ENCODE results near the gene CDCA4. TPM values are rescaled to one million over a fixed set of nuclear protein-coding genes. Genes with fewer than 3 reads are reported as not detected.
"Not testable (repeated sequence)": the region's sequence is repeated elsewhere in the genome, so short reads cannot be mapped to it uniquely, and the experiment has no call there.

The CDCA4 gene
- total RNA-seq, 2 experiments from 2014 or later: 70.8 to 77.8 TPM

GRCh38 chr14:105039458-105040205, 18.7 kb upstream of the CDCA4 start:
- H3K27ac Mint-ChIP-seq: no peak overlapping the region
- ATAC-seq (no peak), DNase-seq (no peak)
- CTCF ChIA-PET: interaction anchor here (1.5 kb wide), 1 partner anchor 47 kb away, joined by 4 read pairs; no protein-coding TSS in a partner anchor
- H3K9me3 Mint-ChIP-seq (ENCODE audit: low read depth): no peaks in the 10 kb centered on the region
- H3K36me3 Mint-ChIP-seq: no peaks in the 10 kb centered on the region
- H3K27me3 Mint-ChIP-seq: peaks cover 8% of the 10 kb centered on the region
- H3K4me3 Mint-ChIP-seq: no peak overlapping the region
- peaks cover 4% of the 10 kb centered on the region for H3K4me1 Mint-ChIP-seq

DNA sequence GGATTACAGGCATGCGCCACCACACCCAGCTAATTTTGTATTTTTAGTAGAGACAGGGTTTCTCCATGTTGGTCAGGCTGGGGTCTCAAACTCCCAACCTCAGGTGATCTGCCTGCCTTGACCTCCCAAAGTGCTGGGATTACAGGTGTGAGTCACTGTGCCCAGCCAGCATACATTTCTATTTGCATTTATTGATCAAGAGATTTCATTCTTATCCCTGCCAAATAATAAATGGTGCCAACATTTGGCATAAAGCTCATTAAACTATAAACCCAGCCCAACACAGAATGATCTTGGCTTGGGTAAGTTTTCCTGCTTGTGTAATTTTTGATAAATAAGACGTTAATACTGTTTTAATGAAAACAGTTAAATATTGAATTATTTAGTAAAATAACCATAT, 14.7 kb upstream of the CDCA4 start:
- H3K27ac Mint-ChIP-seq; H3K36me3 Mint-ChIP-seq; H3K4me3 Mint-ChIP-seq; H3K9me3 Mint-ChIP-seq (ENCODE audit: low read depth); DNase-seq; ATAC-seq: not testable (repeated sequence)
- CTCF ChIA-PET: interaction anchor here (0.9 to 4.1 kb wide), 7 partner anchors 10 to 59 kb away, joined by 3 to 32 read pairs (median 4); partner anchors contain the start of genes CDCA4 and CLBA1
- Mint-ChIP-seq H3K27me3 (peaks cover 12% of the 10 kb centered on the region), H3K4me1 (peaks cover 15% of the 10 kb centered on the region)

DNA sequence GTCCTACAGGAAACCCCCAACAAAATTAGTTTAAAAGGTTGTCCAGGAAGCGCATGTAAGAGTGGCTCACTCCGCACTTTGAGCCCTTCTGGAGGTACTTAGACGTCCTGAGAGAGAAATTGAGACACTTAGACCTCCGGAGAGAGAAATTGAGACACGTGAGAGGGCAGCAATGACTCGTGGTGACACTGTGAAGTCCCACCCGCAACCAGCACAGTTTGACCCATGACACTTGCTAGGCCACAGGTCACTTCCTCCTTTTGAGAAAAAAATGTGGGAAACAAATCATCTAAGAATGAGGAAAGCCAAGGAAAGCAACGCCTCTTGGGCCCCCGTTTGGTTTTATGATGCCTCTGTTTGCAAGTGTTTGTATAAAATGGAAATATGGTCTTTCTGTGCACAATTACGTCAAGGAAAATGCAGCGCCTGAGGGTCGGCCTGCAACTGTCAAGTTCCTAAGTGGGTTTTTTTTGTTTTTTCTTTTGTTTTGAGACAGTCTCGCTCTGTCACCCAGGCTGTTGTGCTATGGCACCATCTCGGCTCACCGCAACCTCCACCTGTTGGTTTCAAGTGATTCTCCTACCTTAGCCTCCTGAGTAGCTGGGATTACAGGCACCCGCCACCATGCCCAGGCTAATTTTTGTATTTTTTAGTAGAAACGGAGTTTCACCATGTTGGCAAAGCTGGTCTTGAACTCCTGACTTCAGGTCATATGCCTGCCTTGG, 13.6 kb upstream of the CDCA4 start:
- DNase-seq (no peak), ATAC-seq (no peak)
- Mint-ChIP-seq H3K4me1 (peaks cover 15% of the 10 kb centered on the region), H3K36me3 (peaks cover 3% of the 10 kb centered on the region), H3K27ac (no peak overlapping the region), H3K9me3 (ENCODE audit: low read depth) (no peaks in the 10 kb centered on the region), H3K27me3 (peaks cover 12% of the 10 kb centered on the region), H3K4me3 (no peak overlapping the region)
- CTCF ChIA-PET: interaction anchor here (1.1 to 4.1 kb wide), 4 partner anchors 9 to 56 kb away, joined by 4 to 32 read pairs (median 4); no protein-coding TSS in a partner anchor

DNA sequence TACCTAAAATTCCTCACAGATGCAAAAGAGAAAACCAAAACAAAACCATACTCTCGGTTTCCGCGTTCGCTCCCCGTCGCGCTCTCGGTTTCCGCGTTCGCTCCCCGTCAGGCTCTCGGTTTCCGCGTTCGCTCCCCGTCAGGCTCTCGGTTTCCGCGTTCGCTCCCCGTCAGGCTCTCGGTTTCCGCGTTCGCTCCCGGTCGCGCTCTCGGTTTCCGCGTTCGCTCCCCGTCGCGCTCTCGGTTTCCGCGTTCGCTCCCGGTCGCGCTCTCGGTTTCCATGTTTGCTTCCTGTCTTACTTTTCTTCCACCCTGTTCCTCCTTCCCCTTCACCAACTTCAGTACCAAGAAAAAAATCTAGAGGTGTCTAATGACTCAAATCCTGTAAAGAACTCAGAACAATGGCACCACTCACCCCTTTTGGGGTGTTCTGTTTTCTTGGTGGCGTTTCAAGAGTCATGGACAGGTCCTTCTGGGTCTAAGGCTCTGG, 12.6 kb upstream of the CDCA4 start:
- Mint-ChIP-seq H3K27ac (peak overlapping the region; percentile 73), H3K4me3 (peak overlapping the region; percentile 79), H3K27me3 (peaks cover 12% of the 10 kb centered on the region), H3K4me1 (peaks cover 15% of the 10 kb centered on the region)
- not testable (repeated sequence) for DNase-seq; H3K36me3 Mint-ChIP-seq; H3K9me3 Mint-ChIP-seq (ENCODE audit: low read depth)
- peak; percentile 42 for ATAC-seq
- CTCF ChIA-PET: interaction anchor here (1.1 to 4.1 kb wide), 4 partner anchors 12 to 70 kb away, joined by 3 to 32 read pairs (median 4); no protein-coding TSS in a partner anchor

DNA sequence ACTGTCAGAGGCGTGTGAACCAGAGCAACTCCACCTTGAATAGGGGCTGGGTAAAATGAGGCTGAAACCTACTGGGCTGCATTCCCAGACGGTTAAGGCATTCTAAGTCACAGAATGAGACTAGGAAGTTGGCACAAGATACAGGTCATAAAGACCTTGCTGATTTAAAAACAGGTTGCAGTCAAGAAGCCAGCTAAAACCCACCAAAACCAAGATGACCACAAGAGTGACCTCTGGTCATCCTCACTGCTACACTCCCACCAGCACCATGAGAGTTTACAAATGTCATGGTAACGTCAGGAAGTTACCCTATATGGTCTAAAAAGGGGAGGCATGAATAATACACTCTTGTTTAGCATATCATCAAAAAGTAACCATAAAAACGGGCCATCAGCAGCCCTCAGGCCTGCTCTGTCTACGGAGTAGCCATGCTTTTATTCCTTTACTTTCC, 11.6 kb upstream of the CDCA4 start:
- Mint-ChIP-seq H3K4me3 (peak overlapping the region; percentile 79), H3K4me1 (peaks cover 15% of the 10 kb centered on the region), H3K27me3 (peaks cover 12% of the 10 kb centered on the region)
- CTCF ChIA-PET: interaction anchor here (1.2 to 3.7 kb wide), 4 partner anchors 13 to 58 kb away, joined by 3 to 27 read pairs (median 4); no protein-coding TSS in a partner anchor
- not testable (repeated sequence) for H3K27ac Mint-ChIP-seq; H3K36me3 Mint-ChIP-seq; DNase-seq; H3K9me3 Mint-ChIP-seq (ENCODE audit: low read depth); ATAC-seq

GRCh38 chr14:105030836-105031396, 10.0 kb upstream of the CDCA4 start:
- Mint-ChIP-seq H3K4me1 (peaks cover 27% of the 10 kb centered on the region), H3K27ac (no peak overlapping the region), H3K4me3 (no peak overlapping the region), H3K36me3 (peaks cover 13% of the 10 kb centered on the region), H3K9me3 (ENCODE audit: low read depth) (no peaks in the 10 kb centered on the region), H3K27me3 (peaks cover 12% of the 10 kb centered on the region)
- CTCF ChIA-PET: interaction anchor here (3.7 kb wide), 1 partner anchor 15 kb away, joined by 27 read pairs; no protein-coding TSS in a partner anchor
- DNase-seq (no peak), ATAC-seq (no peak)

DNA sequence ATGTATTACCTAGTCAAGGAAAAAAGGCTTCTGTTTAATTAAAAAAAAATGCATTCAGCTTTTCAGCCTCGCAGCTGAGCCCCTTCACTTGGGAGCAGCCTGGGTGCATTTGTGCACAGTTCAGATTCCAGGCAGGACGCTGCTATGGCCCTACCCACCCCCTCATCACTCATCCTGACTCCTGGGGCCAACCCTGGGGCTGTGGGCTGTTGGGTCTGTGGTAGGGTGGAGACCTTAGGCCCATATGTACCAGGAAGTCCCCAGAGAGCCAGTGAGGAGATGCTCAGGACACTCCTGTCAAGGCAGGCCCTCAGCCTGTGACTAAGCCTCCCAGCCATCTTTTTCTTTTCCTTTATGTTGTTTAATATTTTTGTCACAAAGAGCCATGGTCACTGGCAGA, 9.3 kb upstream of the CDCA4 start:
- H3K27me3 Mint-ChIP-seq: peaks cover 12% of the 10 kb centered on the region
- ATAC-seq (no peak), DNase-seq (no peak)
- H3K36me3 Mint-ChIP-seq: peaks cover 13% of the 10 kb centered on the region
- CTCF ChIA-PET: interaction anchor here (3.7 kb wide), 1 partner anchor 15 kb away, joined by 27 read pairs; no protein-coding TSS in a partner anchor
- H3K4me3 Mint-ChIP-seq: no peak overlapping the region
- H3K27ac Mint-ChIP-seq: no peak overlapping the region
- no peaks in the 10 kb centered on the region for H3K9me3 Mint-ChIP-seq (ENCODE audit: low read depth)
- H3K4me1 Mint-ChIP-seq: peaks cover 33% of the 10 kb centered on the region

- CTCF ChIA-PET: interaction anchor here (0.6 to 3.7 kb wide), 2 partner anchors 10 to 16 kb away, joined by 3 to 27 read pairs; no protein-coding TSS in a partner anchor
- DNase-seq (no peak), ATAC-seq (no peak)
- Mint-ChIP-seq H3K36me3 (peaks cover 13% of the 10 kb centered on the region), H3K9me3 (ENCODE audit: low read depth) (no peaks in the 10 kb centered on the region), H3K27ac (no peak overlapping the region), H3K27me3 (peaks cover 12% of the 10 kb centered on the region), H3K4me3 (no peak overlapping the region), H3K4me1 (peaks cover 39% of the 10 kb centered on the region)
These were observed 8.5 kb upstream of the CDCA4 start for GRCh38 chr14:105029402-105029801.

- H3K4me1 Mint-ChIP-seq: peaks cover 42% of the 10 kb centered on the region
- CTCF ChIA-PET: interaction anchor here (1.8 to 2.4 kb wide), 2 partner anchors 16 to 17 kb away, joined by 4 to 18 read pairs; no protein-coding TSS in a partner anchor
- ATAC-seq: no peak
- DNase-seq: no peak
- H3K9me3 Mint-ChIP-seq (ENCODE audit: low read depth): no peaks in the 10 kb centered on the region
- H3K36me3 Mint-ChIP-seq: peaks cover 10% of the 10 kb centered on the region
- H3K27ac Mint-ChIP-seq: no peak overlapping the region
- H3K4me3 Mint-ChIP-seq: no peak overlapping the region
- H3K27me3 Mint-ChIP-seq: peaks cover 7% of the 10 kb centered on the region
These were observed 7.5 kb upstream of the CDCA4 start for GRCh38 chr14:105028251-105028927.

DNA sequence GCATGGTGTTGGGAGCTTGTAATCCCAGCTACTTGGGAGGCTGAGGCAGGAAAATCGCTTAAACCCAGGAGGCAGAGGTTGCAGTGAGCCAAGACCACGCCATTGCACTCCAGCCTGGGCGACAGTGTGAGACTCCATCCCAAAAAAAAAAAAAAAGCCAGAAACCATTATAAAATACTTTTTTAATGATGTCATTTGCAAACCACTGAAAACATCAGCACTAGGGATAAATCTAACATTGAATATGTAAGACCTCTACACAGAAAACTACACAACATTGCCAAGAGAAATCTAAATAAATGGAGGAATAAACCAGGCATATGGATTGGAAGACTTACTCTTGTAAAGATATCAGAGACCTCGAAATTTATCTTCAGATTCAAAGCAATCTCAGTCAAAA, 6.8 kb upstream of the CDCA4 start:
- H3K27me3 Mint-ChIP-seq; H3K27ac Mint-ChIP-seq; H3K9me3 Mint-ChIP-seq (ENCODE audit: low read depth); H3K4me3 Mint-ChIP-seq; ATAC-seq; H3K36me3 Mint-ChIP-seq; DNase-seq: not testable (repeated sequence)
- peaks cover 43% of the 10 kb centered on the region for H3K4me1 Mint-ChIP-seq
- CTCF ChIA-PET: interaction anchor here (1.0 to 2.4 kb wide), 3 partner anchors 9 to 18 kb away, joined by 4 to 18 read pairs (median 4); no protein-coding TSS in a partner anchor

- Mint-ChIP-seq H3K27me3 (no peaks in the 10 kb centered on the region), H3K27ac (peak overlapping the region; percentile 92), H3K36me3 (peaks cover 10% of the 10 kb centered on the region), H3K4me3 (no peak overlapping the region), H3K4me1 (peaks cover 42% of the 10 kb centered on the region), H3K9me3 (ENCODE audit: low read depth) (no peaks in the 10 kb centered on the region)
- no peak for ATAC-seq
- no peak for DNase-seq
- CTCF ChIA-PET: interaction anchor here (1.0 to 4.4 kb wide), 7 partner anchors 8 to 42 kb away, joined by 3 to 39 read pairs (median 4); no protein-coding TSS in a partner anchor
These were observed 6.1 kb upstream of the CDCA4 start for GRCh38 chr14:105026802-105027563.

Measured in activated CD8-positive, alpha-beta memory T cell treated with anti-CD3 and anti-CD28 coated beads, Interleukin-2, amount 10 ng/mL, durations not matched to agents 7 days and 5 days (primary cell).